GM12891 (cell line): ENCODE measurements around the gene PARD3.
"Not testable (repeated sequence)": the region's sequence is repeated elsewhere in the genome, so short reads cannot be mapped to it uniquely, and the experiment has no call there.

Source experiments
- DNase-seq: peaks from one replicate; pipeline ENCODE4 v3.0.0; 2011; ENCODE audit warnings: low spot score; ENCODE audit not compliant: insufficient read length
- FAIRE-seq: peaks from 2 replicates; lab custom pipeline; 2011; peaks lifted over from hg19 to GRCh38; lab: Jason Lieb, UNC
- PAX5 ChIP-seq: IDR thresholded peaks from 2 replicates; pipeline ENCODE4 v1.6.1; 2011; ENCODE audit warnings: low read length, moderate library complexity, mild to moderate bottlenecking; ENCODE audit not compliant: insufficient read depth, severe bottlenecking
- POLR2A ChIP-seq: IDR thresholded peaks from 2 replicates; pipeline ENCODE4 v1.6.1; 2011; ENCODE audit warnings: low read depth, low read length, control low read depth
- POLR2AphosphoS5 ChIP-seq: IDR thresholded peaks from 2 replicates; pipeline ENCODE4 v1.6.1; 2011; ENCODE audit warnings: low read depth, low read length, control low read depth
- POU2F2 ChIP-seq: IDR thresholded peaks from 2 replicates; pipeline ENCODE4 v1.6.1; 2011; ENCODE audit warnings: low read depth, mild to moderate bottlenecking, control low read depth, low read length, moderate library complexity
- SPI1 ChIP-seq: IDR thresholded peaks from 2 replicates; pipeline ENCODE4 v1.6.1; 2011; ENCODE audit warnings: low read depth, low read length, control low read depth
- TAF1 ChIP-seq: IDR thresholded peaks from 2 replicates; pipeline ENCODE4 v1.6.1; 2011; ENCODE audit warnings: low read depth, low read length, control low read depth

Gene PARD3

GRCh38 chr10:34081347-34081743 lies 733.8 kb downstream of the PARD3 start:
- no peak for FAIRE-seq
- DNase-seq: no peak
- no peak for TF ChIP-seq POLR2AphosphoS5
- peak; percentile 61 for TF ChIP-seq SPI1

GRCh38 chr10:34080485-34081346 lies 734.4 kb downstream of the PARD3 start:
- no peak for TF ChIP-seq PAX5
- no peak for TF ChIP-seq POLR2A
- TF ChIP-seq SPI1: no peak
- TF ChIP-seq POU2F2: no peak
- no peak for TF ChIP-seq TAF1
- no peak for TF ChIP-seq POLR2AphosphoS5
- FAIRE-seq: no peak
- DNase-seq: no peak

- no peak for FAIRE-seq
Measured at GRCh38 chr10:34079702-34080484, 735.2 kb downstream of the PARD3 start.

GRCh38 chr10:34078745-34079470 lies 736.2 kb downstream of the PARD3 start:
- FAIRE-seq: no peak
- TF ChIP-seq SPI1 (no peak), POLR2AphosphoS5 (no peak), POU2F2 (no peak), POLR2A (no peak), TAF1 (no peak), PAX5 (no peak)
- no peak for DNase-seq

More at GRCh38 chr10:34079702-34080484, 735.2 kb downstream of the PARD3 start:
- no peak for TF ChIP-seq PAX5
- TF ChIP-seq POLR2AphosphoS5: no peak
- TF ChIP-seq POLR2A: no peak
- DNase-seq: no peak

- TF ChIP-seq SPI1: no peak
- no peak for TF ChIP-seq POU2F2
- TF ChIP-seq PAX5: no peak
- no peak for TF ChIP-seq POLR2A
- no peak for TF ChIP-seq TAF1
- no peak for TF ChIP-seq POLR2AphosphoS5
- FAIRE-seq (no peak), DNase-seq (no peak)
Measured at GRCh38 chr10:34078017-34078744, 736.9 kb downstream of the PARD3 start.

- FAIRE-seq: no peak
- TF ChIP-seq POLR2AphosphoS5 (no peak), POLR2A (no peak), SPI1 (no peak), TAF1 (no peak), PAX5 (no peak), POU2F2 (no peak)
- DNase-seq: no peak
Measured at GRCh38 chr10:34076443-34076842, 738.7 kb downstream of the PARD3 start.

- FAIRE-seq (no peak), DNase-seq (no peak)
- TF ChIP-seq PAX5: no peak
- TF ChIP-seq SPI1: no peak
- TF ChIP-seq POLR2AphosphoS5: no peak
- TF ChIP-seq POLR2A: no peak
- no peak for TF ChIP-seq POU2F2
- no peak for TF ChIP-seq TAF1
Measured at GRCh38 chr10:34075254-34075926, 739.7 kb downstream of the PARD3 start.

- no peak for DNase-seq
- FAIRE-seq: no peak
- TF ChIP-seq POLR2A: no peak
Measured at GRCh38 chr10:34074051-34074450, 741.0 kb downstream of the PARD3 start.

GRCh38 chr10:34067741-34068140 lies 747.4 kb downstream of the PARD3 start:
- not testable (repeated sequence) for DNase-seq, FAIRE-seq
